Measurements from ENCODE around the gene PCLO. TPM values are rescaled to one million over a fixed set of nuclear protein-coding genes. Genes with fewer than 3 reads are reported as not detected.

PCLO gene
- total RNA-seq, 3 donors from 2014 or later: 5.3 to 20.9 (median 5.9) TPM

- DNase-seq (ENCODE audit: low spot score in 2 of 2): no peak
- Histone ChIP-seq H3K36me3 (no peaks in the 10 kb centered on the region), H3K27ac (no peak overlapping the region), H3K4me1 (no peaks in the 10 kb centered on the region), H3K9me3 (no peaks in the 10 kb centered on the region), H3K27me3 (no peaks in the 10 kb centered on the region), H3K4me3 (no peak overlapping the region)
- intact Hi-C loops (cut with DNase I; ENCODE audit: low total_unique reads): no loop called here
- no peak for TF ChIP-seq POLR2A (IDR thresholded peaks at IDR 0.05)
- no peak for TF ChIP-seq CTCF (IDR thresholded peaks at IDR 0.05)
These were observed 344.5 kb downstream of the PCLO start for GRCh38 chr7:82818171-82818570.

- intact Hi-C loops (cut with DNase I; ENCODE audit: low total_unique reads): no loop called here
- no peak for TF ChIP-seq POLR2AphosphoS5 (IDR thresholded peaks at IDR 0.05)
- no peak for TF ChIP-seq CTCF (IDR thresholded peaks at IDR 0.05)
- TF ChIP-seq POLR2A (IDR thresholded peaks at IDR 0.05): no peak
These were observed 346.4 kb downstream of the PCLO start for GRCh38 chr7:82816272-82816671.

GRCh38 chr7:82810558-82811259 lies 352.0 kb downstream of the PCLO start:
- peak in 2 of 3 donors; percentile 33 to 38 for TF ChIP-seq CTCF (IDR thresholded peaks at IDR 0.05)
- no peak for TF ChIP-seq POLR2AphosphoS5 (IDR thresholded peaks at IDR 0.05)
- H3K36me3 ChIP-seq: no peaks in the 10 kb centered on the region
- no peaks in the 10 kb centered on the region for H3K4me1 ChIP-seq
- no peak overlapping the region for H3K4me3 ChIP-seq
- H3K9me3 ChIP-seq: no peaks in the 10 kb centered on the region
- intact Hi-C loops (cut with DNase I; ENCODE audit: low total_unique reads): no loop called here
- H3K27ac ChIP-seq: no peak overlapping the region
- no peak for DNase-seq (ENCODE audit: low spot score in 2 of 2)
- no peaks in the 10 kb centered on the region for H3K27me3 ChIP-seq

More at GRCh38 chr7:82816272-82816671, 346.4 kb downstream of the PCLO start:
- Histone ChIP-seq H3K4me3 (no peak overlapping the region), H3K4me1 (no peaks in the 10 kb centered on the region), H3K9me3 (no peaks in the 10 kb centered on the region), H3K36me3 (no peaks in the 10 kb centered on the region), H3K27me3 (no peaks in the 10 kb centered on the region), H3K27ac (no peak overlapping the region)
- no peak for DNase-seq (ENCODE audit: low spot score in 2 of 2)

- TF ChIP-seq POLR2AphosphoS5 (IDR thresholded peaks at IDR 0.05): no peak
- TF ChIP-seq POLR2A (IDR thresholded peaks at IDR 0.05): no peak
- TF ChIP-seq CTCF (IDR thresholded peaks at IDR 0.05): no peak
- no peaks in the 10 kb centered on the region for H3K27me3 ChIP-seq
- intact Hi-C loops (cut with DNase I; ENCODE audit: low total_unique reads): no loop called here
These were observed 354.1 kb downstream of the PCLO start for GRCh38 chr7:82808633-82809032.

GRCh38 chr7:82805527-82805960 lies 357.1 kb downstream of the PCLO start:
- intact Hi-C loops (cut with DNase I; ENCODE audit: low total_unique reads): no loop called here
- Histone ChIP-seq H3K36me3 (no peaks in the 10 kb centered on the region), H3K9me3 (no peaks in the 10 kb centered on the region), H3K27me3 (no peaks in the 10 kb centered on the region), H3K4me3 (no peak overlapping the region), H3K27ac (no peak overlapping the region), H3K4me1 (no peaks in the 10 kb centered on the region)
- DNase-seq (ENCODE audit: low spot score in 2 of 2): no peak
- TF ChIP-seq POLR2A (IDR thresholded peaks at IDR 0.05) (no peak), POLR2AphosphoS5 (IDR thresholded peaks at IDR 0.05) (no peak), CTCF (IDR thresholded peaks at IDR 0.05) (no peak)

More at GRCh38 chr7:82808633-82809032, 354.1 kb downstream of the PCLO start:
- no peak overlapping the region for H3K4me3 ChIP-seq
- H3K27ac ChIP-seq: no peak overlapping the region
- no peaks in the 10 kb centered on the region for H3K36me3 ChIP-seq
- no peak for DNase-seq (ENCODE audit: low spot score in 2 of 2)
- no peaks in the 10 kb centered on the region for H3K9me3 ChIP-seq
- H3K4me1 ChIP-seq: no peaks in the 10 kb centered on the region
